Breast epithelium (tissue), 3 donors: ENCODE data around the gene ASB18.

Experiments
- POLR2A ChIP-seq: fragments of 450-650 bp; IDR thresholded peaks from one replicate; pipeline ENCODE4 v1.6.1; 2016; ENCODE audit warnings: antibody characterized with exemption, mild to moderate bottlenecking, moderate library complexity
- TF ChIP-seq, protein P1 (sequence below), 3 donors: fragments of 450-650 bp; IDR thresholded peaks; one replicate each; pipeline ENCODE4 v1.5.1; 2016 to 2017; ENCODE audit warnings: antibody characterized with exemption in 3 of 3, mild to moderate bottlenecking in 3 of 3, moderate library complexity in 3 of 3

GRCh38 chr2:236271851-236272250, 7.6 kb upstream of the ASB18 start:
- TF ChIP-seq, protein P1, sequence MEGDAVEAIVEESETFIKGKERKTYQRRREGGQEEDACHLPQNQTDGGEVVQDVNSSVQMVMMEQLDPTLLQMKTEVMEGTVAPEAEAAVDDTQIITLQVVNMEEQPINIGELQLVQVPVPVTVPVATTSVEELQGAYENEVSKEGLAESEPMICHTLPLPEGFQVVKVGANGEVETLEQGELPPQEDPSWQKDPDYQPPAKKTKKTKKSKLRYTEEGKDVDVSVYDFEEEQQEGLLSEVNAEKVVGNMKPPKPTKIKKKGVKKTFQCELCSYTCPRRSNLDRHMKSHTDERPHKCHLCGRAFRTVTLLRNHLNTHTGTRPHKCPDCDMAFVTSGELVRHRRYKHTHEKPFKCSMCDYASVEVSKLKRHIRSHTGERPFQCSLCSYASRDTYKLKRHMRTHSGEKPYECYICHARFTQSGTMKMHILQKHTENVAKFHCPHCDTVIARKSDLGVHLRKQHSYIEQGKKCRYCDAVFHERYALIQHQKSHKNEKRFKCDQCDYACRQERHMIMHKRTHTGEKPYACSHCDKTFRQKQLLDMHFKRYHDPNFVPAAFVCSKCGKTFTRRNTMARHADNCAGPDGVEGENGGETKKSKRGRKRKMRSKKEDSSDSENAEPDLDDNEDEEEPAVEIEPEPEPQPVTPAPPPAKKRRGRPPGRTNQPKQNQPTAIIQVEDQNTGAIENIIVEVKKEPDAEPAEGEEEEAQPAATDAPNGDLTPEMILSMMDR (IDR thresholded peaks at IDR 0.05) = no peak
- no peak for TF ChIP-seq POLR2A
